Natural killer cell (primary cell): Measurements from ENCODE around the gene SCAPER. TPM values are rescaled to one million over a fixed set of nuclear protein-coding genes. Genes with fewer than 3 reads are reported as not detected.

ENCODE experiments used
- ATAC-seq, 3 donors: fragments of 150-1000 bp in 2 of 3; fragments of 200-7000 bp in 1 of 3; cut with Tn5 transposase; 1 replicate in 1 of 3; 2 replicates in 2 of 3; pipeline ENCODE4 v1.10.0; 2021; ENCODE audit warnings: mild to moderate bottlenecking in 2 of 3, moderate library complexity in 2 of 3
- DNase-seq, 2 donors: peaks; one replicate each; pipeline versions ENCODE4 v3.0.0 to v3.0.0-alpha.2; 2013 to 2021; ENCODE audit warnings: mixed read lengths in 1 of 2
- H3K27ac ChIP-seq: one replicate; pipeline ENCODE4 v1.5.1; 2013; ENCODE audit warnings: mild to moderate bottlenecking, low read length
- H3K27me3 ChIP-seq: one replicate; pipeline ENCODE4 v1.6.1; 2013; ENCODE audit warnings: low read length; ENCODE audit not compliant: control insufficient read depth, insufficient read depth
- H3K36me3 ChIP-seq: one replicate; pipeline ENCODE4 v1.6.1; 2013; ENCODE audit warnings: low read length; ENCODE audit not compliant: control insufficient read depth, insufficient read depth
- H3K4me1 ChIP-seq: one replicate; pipeline ENCODE4 v1.6.1; 2013; ENCODE audit warnings: low read length; ENCODE audit not compliant: control insufficient read depth, insufficient read depth
- H3K4me3 ChIP-seq: one replicate; pipeline ENCODE4 v1.5.1; 2013; ENCODE audit warnings: low read length
- H3K9me3 ChIP-seq: one replicate; pipeline ENCODE4 v1.6.1; 2013; ENCODE audit warnings: low read length; ENCODE audit not compliant: control insufficient read depth, insufficient read depth
- H3K27ac Mint-ChIP-seq, 2 donors: one replicate each; pipeline ENCODE4 v1.8.0; 2022; ENCODE audit warnings: mild to moderate bottlenecking in 2 of 2, mixed read lengths in 2 of 2, moderate library complexity in 1 of 2
- H3K27me3 Mint-ChIP-seq, 2 donors: one replicate each; pipeline ENCODE4 v1.8.0; 2022; ENCODE audit warnings: low read depth in 2 of 2, mixed read lengths in 2 of 2
- H3K36me3 Mint-ChIP-seq: one replicate; pipeline ENCODE4 v1.8.0; 2022; ENCODE audit warnings: mixed read lengths
- H3K4me1 Mint-ChIP-seq, 2 donors: one replicate each; pipeline ENCODE4 v1.8.0; 2022; ENCODE audit warnings: mixed read lengths in 2 of 2
- H3K4me3 Mint-ChIP-seq: one replicate; pipeline ENCODE4 v1.8.0; 2022; ENCODE audit warnings: mild to moderate bottlenecking, moderate library complexity, mixed read lengths
- H3K9me3 Mint-ChIP-seq, 2 donors: one replicate each; pipeline ENCODE4 v1.8.0; 2022; ENCODE audit warnings: mixed read lengths in 2 of 2
- CTCF ChIP-seq: fragments of 200-600 bp; IDR thresholded peaks from one replicate; pipeline ENCODE4 v1.8.0; 2022; ENCODE audit warnings: antibody characterized with exemption
- WGBS: methylation state at CpG from one replicate; pipeline ENCODE4 v1.1.7; 2013; ENCODE audit warnings: missing lambda C conversion rate; ENCODE audit not compliant: insufficient coverage; 5-methylcytosine and 5-hydroxymethylcytosine counted together
- intact Hi-C: fragments of 100-400 bp; cut with micrococcal nuclease; formaldehyde crosslinking; loops from one replicate; pipeline ENCODE4 v1.14.2; 2022
- total RNA-seq, 4 donors: library from RNA; stranded (reverse); fragments of 120-200 nt in 1 of 4; gene quantifications; one replicate each; pipeline versions ENCODE4 v1.2.3 to v1.2.4, GENCODE V29; 2013 to 2022

Gene SCAPER
- total RNA-seq, 3 donors from 2014 or later (not counting 1 experiment from before 2014, with no cell fraction given), result 48.1 to 53.6 (median 51.8) TPM

- DNase-seq, result no peak
- Mint-ChIP-seq H3K4me1 (no peaks in the 10 kb centered on the region), H3K9me3 (no peaks in the 10 kb centered on the region), H3K27me3 (no peaks in the 10 kb centered on the region), H3K27ac (no peak overlapping the region), H3K4me3 (no peak overlapping the region), H3K36me3 (no peaks in the 10 kb centered on the region)
- no peak for TF ChIP-seq CTCF
- H3K4me1 ChIP-seq, result no peaks in the 10 kb centered on the region
- WGBS, result 95% methylated on average over 11 of the region's 11 CpGs
- H3K4me3 ChIP-seq, result no peak overlapping the region
- no peak for ATAC-seq
- no peak overlapping the region for H3K27ac ChIP-seq
- intact Hi-C loops, result no loop called here
- H3K36me3 ChIP-seq, result no peaks in the 10 kb centered on the region
- H3K27me3 ChIP-seq, result no peaks in the 10 kb centered on the region
- no peaks in the 10 kb centered on the region for H3K9me3 ChIP-seq
Measured at GRCh38 chr15:76368122-76368621, 537.0 kb downstream of the SCAPER start.

- H3K4me3 Mint-ChIP-seq, result no peak overlapping the region
- no peak overlapping the region for H3K4me3 ChIP-seq
- no peaks in the 10 kb centered on the region for H3K27me3 Mint-ChIP-seq
- no peak for ATAC-seq
- no peak for TF ChIP-seq CTCF
- no peak for DNase-seq
- H3K36me3 ChIP-seq, result no peaks in the 10 kb centered on the region
- no peaks in the 10 kb centered on the region for H3K4me1 ChIP-seq
- H3K27me3 ChIP-seq, result no peaks in the 10 kb centered on the region
- no peaks in the 10 kb centered on the region for H3K36me3 Mint-ChIP-seq
- H3K27ac Mint-ChIP-seq, result no peak overlapping the region
- intact Hi-C loops, result no loop called here
- WGBS, result 86% methylated on average over 1 of the region's 1 CpG
- H3K4me1 Mint-ChIP-seq, result no peaks in the 10 kb centered on the region
- no peaks in the 10 kb centered on the region for H3K9me3 ChIP-seq
- no peak overlapping the region for H3K27ac ChIP-seq
- no peaks in the 10 kb centered on the region for H3K9me3 Mint-ChIP-seq
Measured at GRCh38 chr15:76366714-76367113, 538.4 kb downstream of the SCAPER start.

GRCh38 chr15:76363251-76363650 lies 541.9 kb downstream of the SCAPER start:
- Mint-ChIP-seq H3K9me3 (no peaks in the 10 kb centered on the region), H3K27me3 (no peaks in the 10 kb centered on the region), H3K4me3 (no peak overlapping the region), H3K36me3 (no peaks in the 10 kb centered on the region), H3K4me1 (no peaks in the 10 kb centered on the region), H3K27ac (no peak overlapping the region)
- TF ChIP-seq CTCF, result no peak
- ATAC-seq (no peak), DNase-seq (no peak)
- Histone ChIP-seq H3K4me1 (no peaks in the 10 kb centered on the region), H3K36me3 (no peaks in the 10 kb centered on the region), H3K27me3 (no peaks in the 10 kb centered on the region), H3K4me3 (no peak overlapping the region), H3K9me3 (no peaks in the 10 kb centered on the region), H3K27ac (no peak overlapping the region)
- intact Hi-C loops, result no loop called here
- WGBS, result 100% methylated on average over 2 of the region's 2 CpGs

GRCh38 chr15:76360416-76360815 lies 544.7 kb downstream of the SCAPER start:
- H3K27ac Mint-ChIP-seq, result no peak overlapping the region
- intact Hi-C loops, result no loop called here
- H3K4me1 Mint-ChIP-seq, result no peaks in the 10 kb centered on the region
- ATAC-seq (no peak), DNase-seq (no peak)
- H3K9me3 Mint-ChIP-seq, result no peaks in the 10 kb centered on the region
- Histone ChIP-seq H3K9me3 (no peaks in the 10 kb centered on the region), H3K27me3 (no peaks in the 10 kb centered on the region), H3K4me1 (no peaks in the 10 kb centered on the region), H3K4me3 (no peak overlapping the region), H3K36me3 (no peaks in the 10 kb centered on the region), H3K27ac (no peak overlapping the region)
- no peaks in the 10 kb centered on the region for H3K36me3 Mint-ChIP-seq
- no peaks in the 10 kb centered on the region for H3K27me3 Mint-ChIP-seq
- TF ChIP-seq CTCF, result no peak
- no peak overlapping the region for H3K4me3 Mint-ChIP-seq
- WGBS, result 95% methylated on average over 3 of the region's 3 CpGs
